Astrocyte of the cerebellum (primary cell): ENCODE measurements around the gene TRAPPC10.

Experiments
- DNase-seq: peaks from one replicate; pipeline ENCODE4 v3.0.0-alpha.2; 2011; ENCODE audit warnings: low read depth
- H3K4me3 ChIP-seq: 2 replicates; pipeline ENCODE4 v1.5.1; 2011; ENCODE audit warnings: mild to moderate bottlenecking, low read depth, low read length, moderate library complexity
- in situ Hi-C: cut with HindIII; loops from 2 replicates; pipeline ENCODE4 v1.10.0; 2017; ENCODE audit warnings: low sequenced_read_pairs
- TF ChIP-seq, protein P1 (sequence below): IDR thresholded peaks from 2 replicates; pipeline ENCODE4 v1.5.1; 2012; ENCODE audit warnings: low read length, low read depth, moderate library complexity, mild to moderate bottlenecking; ENCODE audit errors: missing control alignments

Gene TRAPPC10

GRCh38 chr21:43993420-43993934 lies 18.6 kb upstream of the TRAPPC10 start:
- H3K4me3 ChIP-seq: no peak overlapping the region
- TF ChIP-seq, protein P1, sequence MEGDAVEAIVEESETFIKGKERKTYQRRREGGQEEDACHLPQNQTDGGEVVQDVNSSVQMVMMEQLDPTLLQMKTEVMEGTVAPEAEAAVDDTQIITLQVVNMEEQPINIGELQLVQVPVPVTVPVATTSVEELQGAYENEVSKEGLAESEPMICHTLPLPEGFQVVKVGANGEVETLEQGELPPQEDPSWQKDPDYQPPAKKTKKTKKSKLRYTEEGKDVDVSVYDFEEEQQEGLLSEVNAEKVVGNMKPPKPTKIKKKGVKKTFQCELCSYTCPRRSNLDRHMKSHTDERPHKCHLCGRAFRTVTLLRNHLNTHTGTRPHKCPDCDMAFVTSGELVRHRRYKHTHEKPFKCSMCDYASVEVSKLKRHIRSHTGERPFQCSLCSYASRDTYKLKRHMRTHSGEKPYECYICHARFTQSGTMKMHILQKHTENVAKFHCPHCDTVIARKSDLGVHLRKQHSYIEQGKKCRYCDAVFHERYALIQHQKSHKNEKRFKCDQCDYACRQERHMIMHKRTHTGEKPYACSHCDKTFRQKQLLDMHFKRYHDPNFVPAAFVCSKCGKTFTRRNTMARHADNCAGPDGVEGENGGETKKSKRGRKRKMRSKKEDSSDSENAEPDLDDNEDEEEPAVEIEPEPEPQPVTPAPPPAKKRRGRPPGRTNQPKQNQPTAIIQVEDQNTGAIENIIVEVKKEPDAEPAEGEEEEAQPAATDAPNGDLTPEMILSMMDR: no peak
- DNase-seq: no peak
- in situ Hi-C loops: no loop called here

- no peak for DNase-seq
- H3K4me3 ChIP-seq: no peak overlapping the region
- in situ Hi-C loops: no loop called here
- TF ChIP-seq, protein P1: no peak
These were observed 18.0 kb upstream of the TRAPPC10 start for GRCh38 chr21:43994085-43994484.

DNA sequence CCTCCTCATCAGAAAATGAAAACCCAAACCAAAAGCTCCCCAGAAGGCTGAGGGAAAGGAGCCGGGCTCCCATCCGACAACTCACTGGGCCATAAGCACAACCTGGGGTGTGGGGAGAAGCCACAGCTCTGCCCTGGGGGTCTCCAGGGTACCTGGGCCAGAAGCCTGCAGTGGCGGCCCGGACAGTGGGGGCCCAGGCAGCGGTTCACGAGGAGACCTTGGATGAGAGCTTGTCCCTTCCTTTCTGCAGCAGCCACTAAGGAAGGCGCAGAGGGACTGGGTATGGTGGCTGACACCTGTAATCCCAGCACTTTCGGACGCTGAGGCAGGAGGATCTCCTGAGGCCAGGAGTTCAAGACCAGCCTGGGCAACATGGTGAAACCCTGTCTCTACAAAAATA lies 17.5 kb upstream of the TRAPPC10 start:
- TF ChIP-seq, protein P1: no peak
- no peak for DNase-seq
- in situ Hi-C loops: no loop called here
- no peak overlapping the region for H3K4me3 ChIP-seq

- in situ Hi-C loops: no loop called here
- H3K4me3 ChIP-seq: no peak overlapping the region
These were observed 16.5 kb upstream of the TRAPPC10 start for GRCh38 chr21:43995521-43996105.

GRCh38 chr21:43997766-43998742 lies 14.1 kb upstream of the TRAPPC10 start:
- no peak for DNase-seq
- TF ChIP-seq, protein P1: no peak
- no peak overlapping the region for H3K4me3 ChIP-seq
- in situ Hi-C loops: no loop called here

More at GRCh38 chr21:43995521-43996105, 16.5 kb upstream of the TRAPPC10 start:
- TF ChIP-seq, protein P1: no peak
- DNase-seq: no peak

GRCh38 chr21:44000360-44000759 lies 11.7 kb upstream of the TRAPPC10 start:
- DNase-seq: no peak
- TF ChIP-seq, protein P1: no peak
- no peak overlapping the region for H3K4me3 ChIP-seq
- in situ Hi-C loops: no loop called here
